ENCODE results near the gene ACOT11.

- no peak for TF ChIP-seq POLR2AphosphoS5 (IDR thresholded peaks at IDR 0.05; ENCODE audit: borderline replicate concordance, low read depth, low read length)
- TF ChIP-seq EZH2 (IDR thresholded peaks at IDR 0.05): no peak
Measured at GRCh38 chr1:54517496-54517895, 30.5 kb upstream of the ACOT11 start.
